Measurements from ENCODE around the gene RCAN1. TPM values are rescaled to one million over a fixed set of nuclear protein-coding genes. Genes with fewer than 3 reads are reported as not detected.

The RCAN1 gene
- total and polyA plus RNA-seq, 2 of the 13 experiments (the other 11 are each of a cell fraction or from before 2014, with no cell fraction given): 9.4 to 34.1 TPM

DNA sequence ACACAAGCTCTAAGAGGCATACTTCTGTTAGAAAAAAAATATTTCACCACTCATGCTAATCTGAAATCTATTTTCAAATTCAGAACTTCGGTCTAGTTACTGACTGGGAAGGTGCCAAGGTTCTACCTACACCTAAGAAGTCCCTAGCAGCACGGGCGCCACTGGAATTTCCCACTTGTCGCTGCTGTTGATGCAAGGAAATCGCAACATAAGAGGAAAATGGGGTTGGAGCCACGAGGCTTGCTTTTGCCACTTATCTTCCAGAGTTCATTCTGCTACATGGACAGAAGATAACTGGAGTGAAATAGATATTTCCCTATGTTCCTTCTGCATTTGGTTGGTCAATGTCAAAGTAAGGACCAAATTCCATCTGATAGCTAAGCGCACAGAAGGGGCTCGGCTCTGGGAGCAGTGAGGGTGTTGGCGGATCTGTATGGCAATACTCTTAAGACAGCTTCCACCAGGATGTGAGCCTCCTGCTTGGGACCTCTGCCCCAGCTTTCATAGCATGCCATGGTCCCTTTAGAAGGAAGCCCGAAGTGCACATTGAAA lies 47.2 kb downstream of the RCAN1 start:
- H3K27ac ChIP-seq (ENCODE audit: extremely low read length, insufficient read depth, low read length): no peak overlapping the region
- H3K4me2 ChIP-seq (ENCODE audit: low read depth, low read length): no peak overlapping the region
- 87% methylated on average over 10 of the region's 10 CpGs for WGBS (ENCODE audit: low lambda C conversion rate)
- no peaks in the 10 kb centered on the region for H4K20me1 ChIP-seq (ENCODE audit: insufficient read depth, low read length)
- no peaks in the 10 kb centered on the region for H3K79me2 ChIP-seq (ENCODE audit: insufficient read depth, low read length)
- FAIRE-seq (no peak), DNase-seq (ENCODE audit: low spot score) (no peak), ATAC-seq (peak; percentile 46; the same call in 1 of the 3 replicates)
- H3K27me3 ChIP-seq (ENCODE audit: control insufficient read depth in 1 of 2, insufficient read depth in 2 of 2, low read length in 2 of 2): no peaks in the 10 kb centered on the region
- H3K9ac ChIP-seq (ENCODE audit: insufficient read depth, low read depth, low read length): no peak overlapping the region
- no peak overlapping the region for H3K4me3 ChIP-seq (replicated peaks in 1 of 3; ENCODE audit: insufficient read depth in 1 of 3, low read depth in 2 of 3, low read length in 3 of 3)
- in situ Hi-C loops (cut with HindIII; ENCODE audit: extremely low pct_ligation_motif_present, low pct_unique_long_range_greater_than_20kb): no loop called here
- no peaks in the 10 kb centered on the region for H3K36me3 ChIP-seq (replicated peaks in 1 of 2; ENCODE audit: control insufficient read depth in 1 of 2, insufficient read depth in 2 of 2, low read length in 2 of 2)
- H3K9me3 ChIP-seq (ENCODE audit: low read length): no peaks in the 10 kb centered on the region
- no peak overlapping the region for H2AFZ ChIP-seq (ENCODE audit: low read length)
- no peak for TF ChIP-seq NR2C2 (CRISPR knock-in tag; IDR thresholded peaks at IDR 0.05; ENCODE audit: borderline replicate concordance)
- no peak for TF ChIP-seq SP140L (CRISPR knock-in tag; IDR thresholded peaks at IDR 0.05; ENCODE audit: borderline replicate concordance)
- no peak for TF ChIP-seq TMF1 (CRISPR knock-in tag; IDR thresholded peaks at IDR 0.05; ENCODE audit: low read depth)
- no peak for TF ChIP-seq ZFY (CRISPR knock-in tag; IDR thresholded peaks at IDR 0.05)
- TF ChIP-seq NR2F6 (IDR thresholded peaks at IDR 0.05): no peak
- no peak for TF ChIP-seq NR2F6 (CRISPR knock-in tag; IDR thresholded peaks at IDR 0.05)
- TF ChIP-seq CHCHD3 (CRISPR knock-in tag; IDR thresholded peaks at IDR 0.05): no peak
- TF ChIP-seq, protein P1, sequence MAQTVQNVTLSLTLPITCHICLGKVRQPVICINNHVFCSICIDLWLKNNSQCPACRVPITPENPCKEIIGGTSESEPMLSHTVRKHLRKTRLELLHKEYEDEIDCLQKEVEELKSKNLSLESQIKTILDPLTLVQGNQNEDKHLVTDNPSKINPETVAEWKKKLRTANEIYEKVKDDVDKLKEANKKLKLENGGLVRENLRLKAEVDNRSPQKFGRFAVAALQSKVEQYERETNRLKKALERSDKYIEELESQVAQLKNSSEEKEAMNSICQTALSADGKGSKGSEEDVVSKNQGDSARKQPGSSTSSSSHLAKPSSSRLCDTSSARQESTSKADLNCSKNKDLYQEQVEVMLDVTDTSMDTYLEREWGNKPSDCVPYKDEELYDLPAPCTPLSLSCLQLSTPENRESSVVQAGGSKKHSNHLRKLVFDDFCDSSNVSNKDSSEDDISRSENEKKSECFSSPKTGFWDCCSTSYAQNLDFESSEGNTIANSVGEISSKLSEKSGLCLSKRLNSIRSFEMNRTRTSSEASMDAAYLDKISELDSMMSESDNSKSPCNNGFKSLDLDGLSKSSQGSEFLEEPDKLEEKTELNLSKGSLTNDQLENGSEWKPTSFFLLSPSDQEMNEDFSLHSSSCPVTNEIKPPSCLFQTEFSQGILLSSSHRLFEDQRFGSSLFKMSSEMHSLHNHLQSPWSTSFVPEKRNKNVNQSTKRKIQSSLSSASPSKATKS (CRISPR knock-in tag; IDR thresholded peaks at IDR 0.05): no peak
- TF ChIP-seq STAT5B (CRISPR knock-in tag; IDR thresholded peaks at IDR 0.05): no peak
- no peak for TF ChIP-seq ZNF552 (CRISPR knock-in tag; IDR thresholded peaks at IDR 0.05; ENCODE audit: borderline replicate concordance)
- TF ChIP-seq HOXA5 (CRISPR knock-in tag; IDR thresholded peaks at IDR 0.05): no peak
- no peak for TF ChIP-seq ARHGAP35 (CRISPR knock-in tag; IDR thresholded peaks at IDR 0.05; ENCODE audit: borderline replicate concordance)
- TF ChIP-seq KDM1A (CRISPR knock-in tag; IDR thresholded peaks at IDR 0.05): no peak
- no peak for TF ChIP-seq FOXM1 (CRISPR knock-in tag; IDR thresholded peaks at IDR 0.05)
- no peak for TF ChIP-seq ARID2 (CRISPR knock-in tag; IDR thresholded peaks at IDR 0.05; ENCODE audit: borderline replicate concordance)
- TF ChIP-seq ZFYVE20 (CRISPR knock-in tag; IDR thresholded peaks at IDR 0.05; ENCODE audit: borderline replicate concordance, low read depth): no peak
- no peak for TF ChIP-seq ZNF431 (CRISPR knock-in tag; IDR thresholded peaks at IDR 0.05; ENCODE audit: borderline replicate concordance, low read depth)
- no peak for TF ChIP-seq ZSCAN12 (CRISPR knock-in tag; IDR thresholded peaks at IDR 0.05)
- TF ChIP-seq IRF2 (CRISPR knock-in tag; IDR thresholded peaks at IDR 0.05): no peak
- TF ChIP-seq, protein P2, sequence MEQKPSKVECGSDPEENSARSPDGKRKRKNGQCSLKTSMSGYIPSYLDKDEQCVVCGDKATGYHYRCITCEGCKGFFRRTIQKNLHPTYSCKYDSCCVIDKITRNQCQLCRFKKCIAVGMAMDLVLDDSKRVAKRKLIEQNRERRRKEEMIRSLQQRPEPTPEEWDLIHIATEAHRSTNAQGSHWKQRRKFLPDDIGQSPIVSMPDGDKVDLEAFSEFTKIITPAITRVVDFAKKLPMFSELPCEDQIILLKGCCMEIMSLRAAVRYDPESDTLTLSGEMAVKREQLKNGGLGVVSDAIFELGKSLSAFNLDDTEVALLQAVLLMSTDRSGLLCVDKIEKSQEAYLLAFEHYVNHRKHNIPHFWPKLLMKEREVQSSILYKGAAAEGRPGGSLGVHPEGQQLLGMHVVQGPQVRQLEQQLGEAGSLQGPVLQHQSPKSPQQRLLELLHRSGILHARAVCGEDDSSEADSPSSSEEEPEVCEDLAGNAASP (CRISPR knock-in tag; IDR thresholded peaks at IDR 0.05; ENCODE audit: borderline replicate concordance): no peak
- ChIA-PET POLR2A (no interaction called here), CTCF (ENCODE audit: low intra/inter-chr PET ratio, low total read pairs) (no interaction called here)
- intact Hi-C loops (cut with micrococcal nuclease; ENCODE audit: unreplicated experiment): no loop called here
- H3K4me1 ChIP-seq (ENCODE audit: insufficient read depth, low read length): peaks cover 16% of the 10 kb centered on the region
- BruUV-seq (replicated peaks): no TSS peak

Measured in HepG2 (cell line).